Esophagus muscularis mucosa (tissue), 4 donors: Measurements from ENCODE around the gene MAML3.

Experiments
- EP300 ChIP-seq: sonication (generic); formaldehyde crosslinking; IDR thresholded peaks from one replicate; pipeline ENCODE4 v1.6.1; 2017; ENCODE audit warnings: antibody characterized with exemption
- POLR2A ChIP-seq: fragments of 450-650 bp; IDR thresholded peaks from one replicate; pipeline ENCODE4 v1.6.1; 2017; ENCODE audit warnings: antibody characterized with exemption, moderate library complexity, mild to moderate bottlenecking, low read depth
- TF ChIP-seq, protein P1 (sequence below), 3 experiments: fragments of 200-600 bp in 2 of 3; fragments of 450-650 bp in 1 of 3; sonication (generic) in 2 of 3; IDR thresholded peaks; one replicate each; pipeline ENCODE4 v1.5.1; 2017 to 2019; ENCODE audit warnings: antibody characterized with exemption in 3 of 3, mild to moderate bottlenecking in 2 of 3, moderate library complexity in 1 of 3

DNA sequence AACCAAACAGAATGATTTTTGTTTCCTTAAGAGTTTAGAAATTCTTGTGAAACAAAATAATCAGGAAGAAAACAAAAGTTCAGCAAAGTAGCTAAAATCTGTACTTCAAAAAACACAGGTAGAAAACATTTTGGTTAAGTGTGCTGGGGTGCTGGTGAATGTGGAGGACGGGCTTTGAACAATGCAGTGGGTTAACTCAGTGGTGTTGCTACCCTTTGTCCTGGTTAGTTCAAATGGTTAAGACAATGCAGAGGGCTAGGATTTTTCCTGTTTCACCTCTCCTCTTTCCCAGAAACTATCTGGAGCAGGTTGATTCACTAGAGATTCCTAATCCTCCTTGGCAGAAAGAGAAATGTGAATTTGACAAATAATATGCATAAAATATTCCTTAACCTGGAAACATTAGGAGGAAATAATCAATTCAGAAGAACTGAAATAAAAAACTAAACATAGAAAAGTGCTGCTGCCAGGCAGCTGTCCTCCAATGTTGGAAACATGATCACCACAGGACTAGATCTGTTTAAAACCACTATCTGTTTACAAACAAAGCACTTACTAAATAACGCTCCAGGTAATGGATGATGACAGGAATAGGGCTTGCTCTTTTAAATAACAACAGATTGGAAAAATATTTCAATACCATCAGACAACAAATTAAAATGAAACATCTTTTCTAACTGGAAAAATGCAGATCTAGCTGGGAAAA, 148.9 kb downstream of the MAML3 start:
- TF ChIP-seq, protein P1, sequence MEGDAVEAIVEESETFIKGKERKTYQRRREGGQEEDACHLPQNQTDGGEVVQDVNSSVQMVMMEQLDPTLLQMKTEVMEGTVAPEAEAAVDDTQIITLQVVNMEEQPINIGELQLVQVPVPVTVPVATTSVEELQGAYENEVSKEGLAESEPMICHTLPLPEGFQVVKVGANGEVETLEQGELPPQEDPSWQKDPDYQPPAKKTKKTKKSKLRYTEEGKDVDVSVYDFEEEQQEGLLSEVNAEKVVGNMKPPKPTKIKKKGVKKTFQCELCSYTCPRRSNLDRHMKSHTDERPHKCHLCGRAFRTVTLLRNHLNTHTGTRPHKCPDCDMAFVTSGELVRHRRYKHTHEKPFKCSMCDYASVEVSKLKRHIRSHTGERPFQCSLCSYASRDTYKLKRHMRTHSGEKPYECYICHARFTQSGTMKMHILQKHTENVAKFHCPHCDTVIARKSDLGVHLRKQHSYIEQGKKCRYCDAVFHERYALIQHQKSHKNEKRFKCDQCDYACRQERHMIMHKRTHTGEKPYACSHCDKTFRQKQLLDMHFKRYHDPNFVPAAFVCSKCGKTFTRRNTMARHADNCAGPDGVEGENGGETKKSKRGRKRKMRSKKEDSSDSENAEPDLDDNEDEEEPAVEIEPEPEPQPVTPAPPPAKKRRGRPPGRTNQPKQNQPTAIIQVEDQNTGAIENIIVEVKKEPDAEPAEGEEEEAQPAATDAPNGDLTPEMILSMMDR (IDR thresholded peaks at IDR 0.05) = no peak
- TF ChIP-seq POLR2A (no peak), EP300 (no peak)
